Right lobe of liver (tissue), 6 donors: ENCODE results near the gene MYO10. TPM values are rescaled to one million over a fixed set of nuclear protein-coding genes. Genes with fewer than 3 reads are reported as not detected.

Experiments
- ATAC-seq, 4 donors: fragments of 200-7000 bp; cut with Tn5 transposase; one replicate each; pipeline ENCODE4 v1.9.1; 2020; ENCODE audit warnings: mild to moderate bottlenecking in 4 of 4, moderate library complexity in 4 of 4
- DNase-seq, 3 donors: peaks; one replicate each; pipeline ENCODE4 v3.0.0-alpha.2; 2020
- H3K27ac ChIP-seq, 3 donors: fragments of 200-600 bp; one replicate each; pipeline ENCODE4 v1.8.0; 2022
- H3K27me3 ChIP-seq, 2 donors: fragments of 200-600 bp; one replicate each; pipeline ENCODE4 v1.8.0; 2022
- H3K36me3 ChIP-seq, 4 donors: fragments of 200-600 bp; sonication (generic) in 1 of 4; one replicate each; pipeline versions ENCODE4 v1.5.1 to v1.8.0; 2017 to 2022; ENCODE audit warnings: control low read depth in 1 of 4
- H3K4me1 ChIP-seq, 4 donors: fragments of 200-600 bp; sonication (generic) in 1 of 4; one replicate each; pipeline versions ENCODE4 v1.5.1 to v1.8.0; 2017 to 2022; ENCODE audit warnings: control low read depth in 1 of 4
- H3K4me3 ChIP-seq, 3 donors: fragments of 200-600 bp; one replicate each; pipeline ENCODE4 v1.8.0; 2022
- H3K9me3 ChIP-seq, 4 donors: fragments of 200-600 bp; sonication (generic) in 1 of 4; one replicate each; pipeline versions ENCODE4 v1.5.1 to v1.8.0; 2017 to 2022; ENCODE audit warnings: control low read depth in 1 of 4
- CTCF ChIP-seq, 4 donors: fragments of 200-600 bp in 3 of 4; fragments of 450-650 bp in 1 of 4; IDR thresholded peaks; one replicate each; pipeline versions ENCODE4 v1.5.1 to v1.8.0; 2016 to 2022; ENCODE audit warnings: antibody characterized with exemption in 4 of 4, mild to moderate bottlenecking in 2 of 4
- POLR2A ChIP-seq: fragments of 450-650 bp; IDR thresholded peaks from one replicate; pipeline ENCODE4 v1.6.1; 2017; ENCODE audit warnings: antibody characterized with exemption, mild to moderate bottlenecking
- WGBS: methylation state at CpG from one replicate; pipeline ENCODE4 v1.1.6; 2018; ENCODE audit warnings: low coverage, low lambda C conversion rate; ENCODE audit not compliant: insufficient coverage; ENCODE audit errors: missing lambda C conversion rate; 5-methylcytosine and 5-hydroxymethylcytosine counted together
- intact Hi-C, 2 donors: fragments of 100-400 bp; cut with DNase I; formaldehyde crosslinking; loops; one replicate each; pipeline versions ENCODE4 v1.11.2 to v1.14.1; 2022
- total RNA-seq, 6 experiments: library from RNA; depleted of rRNA in 2 of 6; stranded (reverse); fragments of >200 nt in 2 of 6; fragmentation: NEBNext Ultra II Directional in 3 of 6; extraction: Animal tissue kit (Norgen Biotek cat#: 25700) in 3 of 6; gene quantifications; one replicate each; pipeline versions ENCODE4 v1.1.0 to v1.2.4, GENCODE V29; 2016 to 2023
- donor health status: DM: no; HTN: yes; CAD: no.
- donor health status: DM: no; HTN: no; CAD: no.
- donor health status: DM: no; HTN: no; CAD: no.
- donor health status: DM: no; HTN: yes; CAD: no.
- donor health status: DM: no; HTN: yes; CAD: no.

Gene MYO10
- total RNA-seq, 6 experiments from 2014 or later = 3.9 to 13.1 (median 6.9) TPM

GRCh38 chr5:16675806-16676205 is 260.3 kb downstream of the MYO10 start:
- TF ChIP-seq POLR2A = no peak
- no peak for DNase-seq
- ATAC-seq = no peak
- WGBS = 74% methylated on average over 9 of the region's 9 CpGs
- Histone ChIP-seq H3K9me3 (no peaks in the 10 kb centered on the region), H3K27ac (no peak overlapping the region), H3K4me3 (no peak overlapping the region), H3K36me3 (no peaks in the 10 kb centered on the region), H3K27me3 (no peaks in the 10 kb centered on the region), H3K4me1 (no peaks in the 10 kb centered on the region)
- intact Hi-C loops = no loop called here

GRCh38 chr5:16674750-16675149 is 261.3 kb downstream of the MYO10 start:
- H3K27me3 ChIP-seq = no peaks in the 10 kb centered on the region
- no peaks in the 10 kb centered on the region for H3K36me3 ChIP-seq
- H3K4me1 ChIP-seq = no peaks in the 10 kb centered on the region
- H3K27ac ChIP-seq = no peak overlapping the region
- no peak overlapping the region for H3K4me3 ChIP-seq
- peak; percentile 45 to 75 (median 74) for ATAC-seq
- no peak for TF ChIP-seq CTCF (IDR thresholded peaks at IDR 0.05)
- no peak for TF ChIP-seq POLR2A
- peak in 2 of 3 donors; percentile 34 to 56 for DNase-seq
- intact Hi-C loops = no loop called here
- WGBS = 60% methylated on average over 2 of the region's 8 CpGs
- no peaks in the 10 kb centered on the region for H3K9me3 ChIP-seq

- H3K4me3 ChIP-seq = no peak overlapping the region
- TF ChIP-seq POLR2A (no peak), CTCF (IDR thresholded peaks at IDR 0.05) (no peak)
- 65% methylated on average over 13 of the region's 18 CpGs for WGBS
- H3K4me1 ChIP-seq = no peaks in the 10 kb centered on the region
- no peak for ATAC-seq
- H3K27me3 ChIP-seq = no peaks in the 10 kb centered on the region
- no peaks in the 10 kb centered on the region for H3K36me3 ChIP-seq
- no peak for DNase-seq
- no peak overlapping the region for H3K27ac ChIP-seq
- intact Hi-C loops = no loop called here
- no peaks in the 10 kb centered on the region for H3K9me3 ChIP-seq
Measured at GRCh38 chr5:16673241-16674201, 262.6 kb downstream of the MYO10 start.

GRCh38 chr5:16671208-16671607 is 264.9 kb downstream of the MYO10 start:
- Histone ChIP-seq H3K27me3 (no peaks in the 10 kb centered on the region), H3K4me3 (no peak overlapping the region), H3K4me1 (no peaks in the 10 kb centered on the region), H3K9me3 (no peaks in the 10 kb centered on the region), H3K27ac (no peak overlapping the region), H3K36me3 (no peaks in the 10 kb centered on the region)
- WGBS = 59% methylated on average over 7 of the region's 7 CpGs
- ATAC-seq = no peak
- intact Hi-C loops = no loop called here
- DNase-seq = no peak
- TF ChIP-seq POLR2A (no peak), CTCF (IDR thresholded peaks at IDR 0.05) (no peak)

- Histone ChIP-seq H3K27ac (no peak overlapping the region), H3K27me3 (no peaks in the 10 kb centered on the region), H3K4me3 (no peak overlapping the region), H3K9me3 (no peaks in the 10 kb centered on the region), H3K36me3 (no peaks in the 10 kb centered on the region), H3K4me1 (no peaks in the 10 kb centered on the region)
- DNase-seq (no peak), ATAC-seq (no peak)
- no peak for TF ChIP-seq CTCF (IDR thresholded peaks at IDR 0.05)
- TF ChIP-seq POLR2A = no peak
- intact Hi-C loops = no loop called here
- 52% methylated on average over 3 of the region's 3 CpGs for WGBS
Measured at GRCh38 chr5:16669776-16670175, 266.3 kb downstream of the MYO10 start.
